Activated naive CD4-positive, alpha-beta T cell treated with anti-CD3 and anti-CD28 coated beads, Interleukin-2, amount 50 U/mL, for 72 hours (primary cell): ENCODE measurements around the gene CD320. TPM values are rescaled to one million over a fixed set of nuclear protein-coding genes. Genes with fewer than 3 reads are reported as not detected.
"Not testable (repeated sequence)": the region's sequence is repeated elsewhere in the genome, so short reads cannot be mapped to it uniquely, and the experiment has no call there.

ENCODE experiments used
- ATAC-seq, 2 donors: fragments of 150-1000 bp; cut with Tn5 transposase; 2 replicates each; pipeline ENCODE4 v1.10.0; 2021; ENCODE audit warnings: mild to moderate bottlenecking in 2 of 2, moderate library complexity in 2 of 2
- DNase-seq, 2 donors: peaks; one replicate each; pipeline ENCODE4 v3.0.0; 2021 to 2022; ENCODE audit warnings: low spot score in 2 of 2
- H3K27ac Mint-ChIP-seq, 2 donors: one replicate each; pipeline ENCODE4 v1.8.0; 2022; ENCODE audit warnings: mild to moderate bottlenecking in 2 of 2, mixed read lengths in 2 of 2
- H3K36me3 Mint-ChIP-seq, 2 donors: one replicate each; pipeline ENCODE4 v1.8.0; 2022; ENCODE audit warnings: mixed read lengths in 2 of 2
- H3K9me3 Mint-ChIP-seq, 2 donors: one replicate each; pipeline ENCODE4 v1.8.0; 2022; ENCODE audit warnings: mixed read lengths in 2 of 2
- total RNA-seq, 2 donors: library from RNA; stranded (reverse); gene quantifications; one replicate each; pipeline ENCODE4 v1.2.3, GENCODE V29; 2022

CD320 gene
- total RNA-seq, 2 donors from 2014 or later, result 46.1 to 49.7 TPM

DNA sequence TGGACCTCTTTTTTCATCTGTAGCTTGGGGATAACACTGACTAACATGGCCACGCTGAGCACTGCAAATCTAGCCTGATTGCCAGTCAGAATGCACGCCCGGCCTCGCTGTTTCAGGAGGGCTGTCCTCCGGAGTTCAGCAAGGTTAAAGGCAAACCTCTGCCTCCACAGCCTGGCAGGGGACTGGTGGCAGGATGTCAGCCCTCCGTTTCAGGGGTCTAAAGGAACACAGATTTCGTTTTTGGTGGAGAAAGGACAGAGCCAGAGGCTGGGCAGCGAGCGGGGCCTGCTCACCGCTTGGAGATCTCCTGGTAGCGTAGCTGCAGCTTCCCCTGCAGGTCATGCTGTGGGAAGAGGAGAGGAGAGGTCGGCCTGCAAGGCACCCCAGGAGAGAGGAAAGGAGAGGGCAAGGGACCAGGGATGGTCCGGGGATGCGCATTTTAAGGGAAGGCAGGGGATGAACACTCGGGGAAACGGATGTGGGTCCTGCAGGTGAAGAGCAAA lies 12.5 kb upstream of the CD320 start:
- Mint-ChIP-seq H3K36me3 (peaks cover 28 to 39% of the 10 kb centered on the region in 2 donors), H3K27ac (peak overlapping the region; percentile 96 to 100), H3K9me3 (no peaks in the 10 kb centered on the region)
- DNase-seq (no peak), ATAC-seq (peak; percentile 3 to 23)

DNA sequence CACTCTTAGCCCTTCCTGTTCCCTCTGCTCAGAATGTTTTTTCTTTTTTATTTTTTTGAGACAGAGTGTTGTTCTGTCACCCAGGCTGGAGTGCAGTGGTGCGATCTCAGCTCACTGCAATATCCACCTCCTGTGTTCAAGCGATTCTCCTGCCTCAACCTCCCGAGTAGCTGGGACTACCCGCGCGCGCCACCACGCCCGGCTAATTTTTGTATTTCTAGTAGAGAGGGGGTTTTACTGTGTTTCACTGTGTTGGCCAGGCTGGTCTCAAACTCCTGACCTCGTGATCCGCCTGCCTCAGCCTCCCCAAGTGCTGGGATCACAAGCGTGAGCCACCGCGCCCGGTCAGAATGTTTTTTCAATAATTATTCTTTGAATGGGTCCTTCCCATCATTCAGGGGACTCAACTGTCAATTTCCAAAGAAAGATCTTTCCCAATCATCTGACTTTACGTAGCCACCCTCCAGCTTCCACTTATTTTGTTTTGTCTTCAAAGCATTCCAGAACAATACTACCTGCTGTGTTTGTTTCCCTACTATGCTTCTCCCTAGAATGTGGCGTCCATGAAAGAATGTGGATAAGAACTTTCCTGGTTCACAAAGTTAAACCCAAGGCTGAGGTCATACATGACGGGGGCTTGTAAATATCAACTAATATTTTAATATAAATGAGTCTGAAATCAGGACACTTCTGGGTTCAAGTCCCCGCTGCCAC lies 11.8 kb upstream of the CD320 start:
- DNase-seq (no peak), ATAC-seq (no peak)
- Mint-ChIP-seq H3K27ac (peak overlapping the region; percentile 96 to 100), H3K36me3 (peaks cover 28 to 39% of the 10 kb centered on the region in 2 donors), H3K9me3 (no peaks in the 10 kb centered on the region)

GRCh38 chr19:8318835-8319234 lies 10.7 kb upstream of the CD320 start:
- DNase-seq, H3K9me3 Mint-ChIP-seq, H3K27ac Mint-ChIP-seq, ATAC-seq: not testable (repeated sequence)
- H3K36me3 Mint-ChIP-seq, result peaks cover 28 to 39% of the 10 kb centered on the region in 2 donors

DNA sequence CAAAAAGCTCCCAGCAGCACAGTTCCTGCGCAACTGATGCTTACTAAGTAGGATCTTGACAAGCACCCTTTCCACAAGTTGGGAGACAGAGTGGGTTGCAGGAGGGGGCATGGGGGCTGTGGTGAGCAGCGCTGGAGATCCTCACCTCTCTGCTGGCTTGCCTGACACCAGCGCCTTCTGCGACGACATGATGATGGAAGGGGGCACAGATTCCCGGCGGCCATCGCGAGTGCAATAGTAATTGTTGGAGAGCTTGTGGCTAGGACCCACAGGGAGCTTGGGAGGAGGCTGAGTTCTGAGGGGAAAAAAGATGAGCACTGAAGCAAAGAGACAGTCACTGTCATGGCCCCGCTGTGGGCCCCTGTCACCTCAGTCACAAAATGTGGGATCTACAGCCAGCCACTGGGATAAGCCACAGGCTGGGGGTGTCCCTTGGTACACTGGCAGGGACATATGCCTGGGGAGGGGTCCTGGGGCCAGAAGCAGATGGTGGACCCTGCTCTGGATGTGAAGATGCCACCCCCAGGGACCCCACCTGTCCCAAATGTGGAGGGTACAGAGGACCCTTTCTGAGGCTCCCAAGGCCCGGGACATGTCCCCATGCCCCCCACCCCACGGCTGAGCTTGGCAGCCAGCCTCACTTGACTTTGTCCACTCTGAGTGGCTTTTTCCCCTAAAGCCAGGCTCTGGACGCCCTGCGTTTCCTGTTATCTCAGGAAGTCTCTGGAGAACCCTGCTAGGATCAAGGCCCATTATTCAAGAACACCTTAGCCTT lies 8.4 kb upstream of the CD320 start:
- no peaks in the 10 kb centered on the region for H3K9me3 Mint-ChIP-seq
- DNase-seq, result no peak
- H3K36me3 Mint-ChIP-seq, result peaks cover 11 to 18% of the 10 kb centered on the region in 2 donors
- no peak for ATAC-seq
- H3K27ac Mint-ChIP-seq, result peak overlapping the region in 1 of 2 donors; percentile 29

DNA sequence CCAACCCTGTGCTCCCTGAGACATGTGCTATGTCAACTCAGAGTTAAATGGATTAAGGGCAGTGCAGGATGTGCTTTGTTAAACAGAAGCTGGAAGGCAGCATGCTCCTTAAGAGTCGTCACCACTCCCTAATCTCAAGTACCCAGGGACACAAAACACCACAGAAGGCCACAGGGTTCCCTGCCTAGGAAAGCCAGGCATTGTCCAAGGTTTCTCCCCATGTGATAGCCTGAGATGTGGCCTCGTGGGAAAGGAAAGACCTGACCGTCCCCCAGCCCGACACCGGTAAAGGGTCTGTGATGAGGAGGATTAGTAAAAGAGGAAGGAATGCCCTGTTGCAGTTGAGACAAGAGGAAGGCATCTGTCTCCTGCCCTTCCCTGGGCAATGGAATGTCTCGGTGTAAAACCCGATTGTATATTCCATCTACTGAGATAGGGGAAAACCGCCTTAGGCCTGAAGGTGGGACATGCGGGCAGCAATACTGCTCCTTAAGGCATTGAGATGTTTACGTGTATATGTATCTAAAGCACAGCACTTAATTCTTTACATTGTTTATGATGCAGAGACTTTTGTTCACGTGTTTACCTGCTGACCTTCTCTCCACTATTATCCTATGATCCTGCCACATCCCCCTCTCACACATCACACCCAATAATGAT lies 7.0 kb upstream of the CD320 start:
- H3K27ac Mint-ChIP-seq, ATAC-seq, DNase-seq, H3K9me3 Mint-ChIP-seq, H3K36me3 Mint-ChIP-seq: not testable (repeated sequence)

- DNase-seq, result peak in 1 of 2 donors; percentile 54
- Mint-ChIP-seq H3K27ac (no peak overlapping the region), H3K36me3 (peaks cover 8 to 9% of the 10 kb centered on the region in 2 donors), H3K9me3 (no peaks in the 10 kb centered on the region)
- no peak for ATAC-seq
Observed at GRCh38 chr19:8311461-8312260, 3.5 kb upstream of the CD320 start.

DNA sequence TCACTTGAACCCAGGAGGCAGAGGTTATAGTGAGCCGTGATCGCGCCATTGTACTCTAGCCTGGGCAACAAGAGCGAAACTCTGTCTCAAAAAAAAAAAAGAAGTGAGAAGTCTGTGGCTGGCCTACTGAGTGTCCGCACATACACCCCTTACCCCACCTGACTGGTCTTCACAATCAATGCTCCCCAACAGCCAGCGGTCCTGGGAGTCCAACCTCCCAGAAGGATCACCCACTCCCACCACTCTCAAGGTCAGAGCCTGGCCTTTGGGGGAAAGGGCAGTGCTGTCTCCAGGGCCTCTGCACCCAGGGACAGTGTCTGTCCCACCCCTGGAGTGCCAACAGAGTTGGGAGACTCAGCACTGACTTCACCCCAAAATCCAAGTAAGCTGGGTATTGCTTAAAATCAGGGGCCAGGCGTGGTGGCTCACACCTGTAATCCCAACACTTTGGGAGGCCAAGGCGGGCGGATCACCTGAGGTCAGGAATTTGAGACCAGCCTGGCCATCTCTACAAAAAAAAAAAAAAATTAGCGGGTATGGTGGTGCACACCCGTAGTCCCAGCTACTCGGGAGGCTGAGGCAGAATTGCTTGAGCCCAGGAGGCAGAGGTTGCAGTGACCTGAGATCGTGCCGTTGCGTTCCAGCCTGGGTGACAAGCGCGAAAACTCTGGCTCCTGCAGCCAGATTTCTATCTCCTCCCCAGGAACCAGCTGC lies 2.3 kb upstream of the CD320 start:
- ATAC-seq (no peak), DNase-seq (peak in 1 of 2 donors; percentile 41)
- Mint-ChIP-seq H3K27ac (peak overlapping the region in 1 of 2 donors; percentile 87), H3K9me3 (no peaks in the 10 kb centered on the region), H3K36me3 (peaks cover 8 to 9% of the 10 kb centered on the region in 2 donors)

GRCh38 chr19:8308891-8309291 lies 733 bp upstream of the CD320 start:
- no peak for ATAC-seq
- Mint-ChIP-seq H3K36me3 (peaks cover 9 to 20% of the 10 kb centered on the region in 2 donors), H3K9me3 (no peaks in the 10 kb centered on the region), H3K27ac (peak overlapping the region; percentile 87 to 98)
- peak in 1 of 2 donors; percentile 52 for DNase-seq

DNA sequence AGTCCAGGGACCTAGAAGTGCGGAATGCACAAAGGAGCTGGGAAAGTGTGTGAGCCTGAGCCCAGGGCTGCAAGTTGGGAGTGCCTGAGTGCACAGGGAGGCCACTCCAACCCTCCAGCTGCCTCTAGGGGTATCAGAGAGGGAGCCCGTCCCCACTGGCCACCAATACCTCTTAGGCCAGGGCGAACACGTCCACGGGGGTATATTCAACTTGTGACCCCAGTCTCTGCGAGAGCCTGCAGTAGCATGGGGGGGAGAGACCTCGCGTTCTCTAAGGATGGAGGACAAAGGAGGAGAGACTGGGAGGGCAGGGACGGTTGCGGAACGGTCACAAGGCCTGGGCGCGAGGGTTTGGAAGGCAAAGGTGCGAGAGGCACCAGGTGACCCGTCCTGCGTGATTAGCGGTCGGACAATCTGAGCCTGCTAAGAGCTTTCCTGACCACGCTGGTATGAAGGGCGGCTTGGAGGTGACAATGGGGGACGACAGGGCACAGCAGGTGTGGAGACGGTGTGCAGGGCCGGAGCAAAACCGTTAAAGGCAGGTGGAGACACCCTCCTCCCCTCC lies 676 bp downstream of the CD320 start:
- ATAC-seq, result no peak
- H3K36me3 Mint-ChIP-seq, result peaks cover 9 to 20% of the 10 kb centered on the region in 2 donors
- DNase-seq, result peak in 1 of 2 donors; percentile 11

GRCh38 chr19:8306235-8307054 lies 1.7 kb downstream of the CD320 start:
- H3K27ac Mint-ChIP-seq, result peak overlapping the region; percentile 87 to 93
- peaks cover 9 to 20% of the 10 kb centered on the region in 2 donors for H3K36me3 Mint-ChIP-seq
- peak; percentile 1 to 56 for DNase-seq
- H3K9me3 Mint-ChIP-seq, result no peaks in the 10 kb centered on the region
- ATAC-seq, result no peak

More for the DNA sequence above, 676 bp downstream of the CD320 start:
- Mint-ChIP-seq H3K9me3 (no peaks in the 10 kb centered on the region), H3K27ac (peak overlapping the region; percentile 87 to 93)

DNA sequence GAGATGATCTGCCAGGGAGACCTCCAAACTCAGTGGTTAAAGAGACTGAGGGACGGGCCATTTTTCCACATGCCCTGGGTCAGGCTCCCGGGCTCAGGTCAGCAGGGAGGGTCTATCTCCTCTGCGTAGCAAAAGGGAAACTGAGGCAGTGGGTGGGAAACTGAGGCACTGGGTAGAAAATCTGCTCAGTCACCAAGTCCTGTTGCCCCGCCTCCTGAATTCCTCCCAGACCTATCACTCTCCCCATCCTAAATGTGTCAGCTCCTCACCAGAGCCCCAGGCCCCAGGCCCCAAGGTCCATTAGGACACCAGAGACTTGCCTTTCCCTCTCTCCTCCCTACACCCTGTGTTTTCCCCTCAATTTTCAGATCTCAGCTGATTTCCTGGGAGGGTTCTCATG lies 2.4 kb downstream of the CD320 start:
- DNase-seq (peak; percentile 0 to 48), ATAC-seq (no peak)
- peak overlapping the region; percentile 45 to 87 for H3K27ac Mint-ChIP-seq
- no peaks in the 10 kb centered on the region for H3K9me3 Mint-ChIP-seq
- H3K36me3 Mint-ChIP-seq, result peaks cover 9 to 20% of the 10 kb centered on the region in 2 donors

DNA sequence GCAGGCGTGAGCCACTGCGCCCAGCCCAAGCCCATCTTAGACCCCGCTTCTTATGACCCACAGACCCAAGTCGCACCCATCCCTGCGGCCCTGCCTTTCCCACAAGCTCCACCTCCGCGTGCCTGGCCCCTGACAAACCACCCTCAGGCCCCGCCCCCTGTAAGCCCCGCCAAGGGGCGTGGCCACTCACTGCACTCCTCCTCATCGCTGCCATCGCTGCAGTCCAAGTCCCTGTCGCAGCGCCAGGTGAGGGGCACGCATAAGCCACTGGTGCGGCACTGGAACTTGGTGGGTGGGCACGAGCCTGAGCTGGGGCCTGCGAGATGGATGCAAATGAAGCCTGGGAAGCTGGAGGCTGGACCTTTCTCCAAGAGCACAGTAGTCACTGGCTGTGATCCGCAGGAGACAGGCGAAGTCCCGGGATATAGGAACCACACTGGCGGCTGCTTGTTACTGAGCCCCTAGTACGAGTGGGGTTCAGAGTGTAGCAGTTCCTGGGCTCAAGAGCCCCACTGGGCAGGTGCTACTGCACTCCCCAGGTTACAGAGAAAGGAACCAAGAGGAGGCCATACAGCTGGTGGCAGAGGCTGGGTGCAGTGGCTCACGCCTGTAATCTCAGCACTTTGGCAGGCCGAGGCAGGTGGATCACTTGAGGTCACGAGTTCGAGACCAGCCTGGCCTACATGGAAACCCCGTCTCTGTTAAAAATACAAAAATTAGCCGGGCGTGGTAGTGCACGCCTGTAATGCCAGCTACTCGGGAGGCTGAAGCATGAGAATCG lies 3.1 kb downstream of the CD320 start:
- H3K27ac Mint-ChIP-seq, result peak overlapping the region; percentile 39 to 87
- H3K9me3 Mint-ChIP-seq, result no peaks in the 10 kb centered on the region
- DNase-seq (peak; percentile 53 to 66), ATAC-seq (no peak)
- peaks cover 9 to 20% of the 10 kb centered on the region in 2 donors for H3K36me3 Mint-ChIP-seq

- DNase-seq, result peak; percentile 2 to 44
- ATAC-seq, result no peak
- H3K27ac Mint-ChIP-seq, result no peak overlapping the region
- no peaks in the 10 kb centered on the region for H3K9me3 Mint-ChIP-seq
- peaks cover 7 to 18% of the 10 kb centered on the region in 2 donors for H3K36me3 Mint-ChIP-seq
Observed at GRCh38 chr19:8302734-8303133, 5.4 kb downstream of the CD320 start.

- no peak overlapping the region for H3K27ac Mint-ChIP-seq
- H3K9me3 Mint-ChIP-seq, result no peaks in the 10 kb centered on the region
Observed at GRCh38 chr19:8302357-8302691, 5.8 kb downstream of the CD320 start.

More at GRCh38 chr19:8302357-8302691, 5.8 kb downstream of the CD320 start:
- DNase-seq (peak in 1 of 2 donors; percentile 50), ATAC-seq (no peak)
- H3K36me3 Mint-ChIP-seq, result peaks cover 3 to 14% of the 10 kb centered on the region in 2 donors
